Naive thymus-derived CD4-positive, alpha-beta T cell (primary cell): Measurements from ENCODE around the gene TGFBI. TPM values are rescaled to one million over a fixed set of nuclear protein-coding genes. Genes with fewer than 3 reads are reported as not detected.
A peak's percentile ranks its signal among the peaks of the same experiment; 100 is the strongest.

ENCODE experiments used
- ATAC-seq: fragments of 150-1000 bp; cut with Tn5 transposase; 2 replicates; pipeline ENCODE4 v1.10.0; 2021; ENCODE audit warnings: mild to moderate bottlenecking, moderate library complexity
- CTCF ChIA-PET: fragments of 350-600 bp; sonication (Branson Sonifier 250); formaldehyde crosslinking; loops from one replicate; lab custom pipeline; 2021; ENCODE audit warnings: antibody characterized with exemption; lab: Charles Lee
- POLR2A ChIA-PET: fragments of 350-600 bp; sonication (Branson Sonifier 250); formaldehyde crosslinking; loops from one replicate; lab custom pipeline; 2021; ENCODE audit warnings: antibody characterized with exemption, inconsistent platforms; lab: Charles Lee
- DNase-seq, 9 donors: peaks; one replicate each; pipeline versions ENCODE4 v3.0.0 to v3.0.0-alpha.2; 2020 to 2022; ENCODE audit warnings: mixed read lengths in 1 of 9
- H3K27ac ChIP-seq: one replicate; pipeline ENCODE4 v1.7.0; 2013; ENCODE audit warnings: mild to moderate bottlenecking, low read depth, low read length, moderate library complexity
- H3K27me3 ChIP-seq, 2 donors: one replicate each; pipeline ENCODE4 v1.7.0; 2013; ENCODE audit warnings: low read length in 2 of 2, mild to moderate bottlenecking in 2 of 2, moderate library complexity in 2 of 2; ENCODE audit not compliant: control insufficient read depth in 2 of 2, insufficient read depth in 2 of 2
- H3K36me3 ChIP-seq, 3 experiments: 1 replicate in 2 of 3; 2 replicates in 1 of 3; pipeline ENCODE4 v1.7.0; 2013; ENCODE audit warnings: low read length in 3 of 3, mild to moderate bottlenecking in 3 of 3, moderate library complexity in 1 of 3; ENCODE audit not compliant: insufficient read depth in 3 of 3, control insufficient read depth in 2 of 3
- H3K4me1 ChIP-seq, 2 donors: one replicate each; pipeline ENCODE4 v1.7.0; 2013; ENCODE audit warnings: low read length in 2 of 2, mild to moderate bottlenecking in 2 of 2, moderate library complexity in 1 of 2; ENCODE audit not compliant: control insufficient read depth in 2 of 2, insufficient read depth in 2 of 2
- H3K4me3 ChIP-seq: 2 replicates; pipeline ENCODE4 v1.7.0; 2013; ENCODE audit warnings: mild to moderate bottlenecking, low read length
- H3K9me3 ChIP-seq, 3 experiments: 1 replicate in 2 of 3; 2 replicates in 1 of 3; pipeline ENCODE4 v1.7.0; 2013; ENCODE audit warnings: low read length in 3 of 3; ENCODE audit not compliant: control insufficient read depth in 2 of 3
- H3K27ac Mint-ChIP-seq, 9 donors: one replicate each; pipeline ENCODE4 v1.8.0; 2020 to 2022; ENCODE audit warnings: mixed read lengths in 9 of 9, mild to moderate bottlenecking in 8 of 9, moderate library complexity in 5 of 9, inconsistent platforms in 2 of 9
- H3K27me3 Mint-ChIP-seq, 5 donors: one replicate each; pipeline ENCODE4 v1.8.0; 2021 to 2022; ENCODE audit warnings: mixed read lengths in 5 of 5, mild to moderate bottlenecking in 1 of 5
- H3K36me3 Mint-ChIP-seq, 5 donors: one replicate each; pipeline ENCODE4 v1.8.0; 2020 to 2022; ENCODE audit warnings: mixed read lengths in 5 of 5, mild to moderate bottlenecking in 3 of 5, inconsistent platforms in 1 of 5
- H3K4me1 Mint-ChIP-seq, 7 donors: one replicate each; pipeline ENCODE4 v1.8.0; 2020 to 2022; ENCODE audit warnings: mixed read lengths in 7 of 7, mild to moderate bottlenecking in 3 of 7, inconsistent platforms in 1 of 7
- H3K4me3 Mint-ChIP-seq, 10 donors: one replicate each; pipeline ENCODE4 v1.8.0; 2020 to 2022; ENCODE audit warnings: mild to moderate bottlenecking in 10 of 10, mixed read lengths in 10 of 10, moderate library complexity in 6 of 10, inconsistent platforms in 2 of 10
- H3K9me3 Mint-ChIP-seq, 11 donors: one replicate each; pipeline ENCODE4 v1.8.0; 2020 to 2022; ENCODE audit warnings: mixed read lengths in 11 of 11, mild to moderate bottlenecking in 4 of 11, inconsistent platforms in 1 of 11, moderate library complexity in 1 of 11
- intact Hi-C, 2 donors: fragments of 100-400 bp; cut with micrococcal nuclease; formaldehyde crosslinking; loops; one replicate each; pipeline ENCODE4 v1.15.1; 2023
- polyA plus RNA-seq, 2 donors: library from polyadenylated mRNA; unstranded; fragments of 300-500 nt; fragmentation: Illumina TruSeq; gene quantifications; one replicate each; pipeline ENCODE4 v1.2.3, GENCODE V29; 2021
- total RNA-seq, 6 experiments: library from RNA in 5 of 6; stranded (reverse) in 5 of 6; gene quantifications; 1 replicate in 5 of 6; 2 replicates in 1 of 6; pipeline ENCODE4 v1.2.3 and lab custom pipeline; 2021 to 2026

Gene TGFBI
- total and polyA plus RNA-seq, 7 experiments from 2014 or later = 0.07 to 167 (median 18.5) TPM; not detected in 1

DNA sequence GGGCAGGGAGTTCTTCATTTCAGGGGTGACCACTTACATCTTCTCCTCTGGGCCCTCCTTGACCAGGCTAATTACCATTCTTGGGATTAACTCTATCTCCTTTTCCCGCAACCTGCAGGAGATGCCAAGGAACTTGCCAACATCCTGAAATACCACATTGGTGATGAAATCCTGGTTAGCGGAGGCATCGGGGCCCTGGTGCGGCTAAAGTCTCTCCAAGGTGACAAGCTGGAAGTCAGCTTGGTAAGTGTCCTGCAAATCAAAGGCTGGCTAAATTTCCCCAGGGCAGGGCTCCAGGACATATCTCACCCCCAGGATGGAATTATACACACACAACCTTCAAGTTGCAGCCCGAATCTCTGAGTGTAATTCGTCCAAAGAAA lies 30.2 kb downstream of the TGFBI start:
- DNase-seq (no peak), ATAC-seq (no peak)
- peaks cover 0 to 1% (median 0%) of the 10 kb centered on the region in 11 donors for H3K9me3 Mint-ChIP-seq
- Histone ChIP-seq H3K36me3 (no peaks in the 10 kb centered on the region), H3K27ac (no peak overlapping the region), H3K4me1 (no peaks in the 10 kb centered on the region), H3K9me3 (no peaks in the 10 kb centered on the region), H3K4me3 (no peak overlapping the region), H3K27me3 (no peaks in the 10 kb centered on the region)
- intact Hi-C loops = no loop called here
- H3K27me3 Mint-ChIP-seq = peaks cover 0 to 10% (median 4%) of the 10 kb centered on the region in 5 donors
- peaks cover 0 to 3% (median 0%) of the 10 kb centered on the region in 7 donors for H3K4me1 Mint-ChIP-seq
- no peak overlapping the region for H3K4me3 Mint-ChIP-seq
- H3K36me3 Mint-ChIP-seq = no peaks in the 10 kb centered on the region
- H3K27ac Mint-ChIP-seq = no peak overlapping the region
- POLR2A ChIA-PET = no interaction called here
- CTCF ChIA-PET = no interaction called here

DNA sequence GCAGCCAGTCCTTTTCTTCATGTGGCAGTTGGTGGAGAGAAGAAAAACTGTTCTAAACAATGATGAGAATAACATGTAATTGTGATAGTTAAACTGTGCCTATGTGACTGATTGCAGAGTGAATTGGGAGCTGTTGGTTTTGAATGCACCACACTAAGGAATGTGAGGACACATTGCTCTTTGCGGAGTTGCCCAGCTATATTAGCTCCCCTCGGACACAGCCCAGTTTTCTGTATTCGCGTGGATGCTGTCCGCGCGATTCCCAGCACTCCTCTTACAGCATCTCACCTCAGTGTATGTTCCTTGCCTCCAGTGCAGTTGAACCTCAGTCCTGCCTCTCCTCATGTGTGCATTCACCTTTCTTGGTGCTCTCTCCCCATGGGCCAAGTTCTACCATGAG lies 32.2 kb downstream of the TGFBI start:
- Mint-ChIP-seq H3K27me3 (peaks cover 0 to 12% (median 4%) of the 10 kb centered on the region in 5 donors), H3K9me3 (peaks cover 0 to 1% (median 0%) of the 10 kb centered on the region in 11 donors), H3K4me3 (no peak overlapping the region), H3K27ac (no peak overlapping the region), H3K36me3 (no peaks in the 10 kb centered on the region), H3K4me1 (peaks cover 0 to 3% (median 0%) of the 10 kb centered on the region in 7 donors)
- Histone ChIP-seq H3K4me3 (no peak overlapping the region), H3K36me3 (no peaks in the 10 kb centered on the region), H3K27ac (no peak overlapping the region), H3K9me3 (no peaks in the 10 kb centered on the region), H3K27me3 (no peaks in the 10 kb centered on the region), H3K4me1 (no peaks in the 10 kb centered on the region)
- DNase-seq = no peak
- CTCF ChIA-PET = no interaction called here
- POLR2A ChIA-PET = no interaction called here
- intact Hi-C loops = loop anchor here (5.0 kb wide), 2 partner anchors 114 to 174 kb away; no protein-coding TSS in a partner anchor
- ATAC-seq = no peak

DNA sequence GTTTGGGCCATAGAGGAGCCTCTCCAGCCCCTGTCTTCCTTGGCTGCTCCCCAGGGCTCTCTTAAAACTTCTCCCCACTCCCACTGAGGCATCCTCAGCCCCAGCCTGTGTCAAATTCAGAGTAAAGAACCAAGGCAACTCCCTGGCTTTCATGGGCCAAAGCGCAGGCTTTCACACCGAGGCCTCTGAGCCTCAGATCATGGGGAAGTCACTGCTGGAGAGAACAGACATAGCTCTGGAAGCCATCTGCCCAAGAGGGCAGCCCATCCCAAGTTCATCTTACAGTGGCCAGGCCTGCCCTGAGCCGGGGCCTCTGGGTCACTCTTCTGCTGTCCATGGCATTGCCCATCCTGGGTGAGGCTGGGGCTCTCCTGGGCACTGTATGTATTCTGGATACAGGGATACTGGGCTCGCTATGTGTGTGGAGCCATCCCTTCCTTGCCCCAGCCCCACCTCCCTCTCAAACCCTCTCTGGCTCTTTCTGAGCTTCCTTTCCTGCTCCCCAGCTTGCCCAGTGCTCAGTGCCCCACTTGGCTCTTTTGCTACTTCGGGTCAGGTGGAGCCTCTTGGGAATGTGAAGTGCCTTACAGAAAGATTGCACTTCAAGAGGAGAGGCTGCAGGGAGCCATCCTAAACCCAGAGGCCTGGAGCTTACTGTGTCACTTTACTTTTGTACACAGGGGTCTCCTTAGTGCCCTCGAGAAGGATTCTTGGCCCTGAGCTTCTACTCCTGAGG lies 33.0 kb downstream of the TGFBI start:
- Histone ChIP-seq H3K4me1 (no peaks in the 10 kb centered on the region), H3K36me3 (no peaks in the 10 kb centered on the region), H3K27ac (no peak overlapping the region), H3K4me3 (no peak overlapping the region), H3K9me3 (no peaks in the 10 kb centered on the region), H3K27me3 (no peaks in the 10 kb centered on the region)
- POLR2A ChIA-PET = no interaction called here
- DNase-seq = no peak
- peaks cover 0 to 3% (median 0%) of the 10 kb centered on the region in 7 donors for H3K4me1 Mint-ChIP-seq
- no peak for ATAC-seq
- no peaks in the 10 kb centered on the region for H3K36me3 Mint-ChIP-seq
- peaks cover 0 to 9% (median 4%) of the 10 kb centered on the region in 5 donors for H3K27me3 Mint-ChIP-seq
- intact Hi-C loops = loop anchor here (1.0 to 5.0 kb wide), 3 partner anchors 84 to 174 kb away; no protein-coding TSS in a partner anchor
- peaks cover 0 to 1% (median 0%) of the 10 kb centered on the region in 11 donors for H3K9me3 Mint-ChIP-seq
- CTCF ChIA-PET = no interaction called here
- H3K4me3 Mint-ChIP-seq = no peak overlapping the region
- no peak overlapping the region for H3K27ac Mint-ChIP-seq

DNA sequence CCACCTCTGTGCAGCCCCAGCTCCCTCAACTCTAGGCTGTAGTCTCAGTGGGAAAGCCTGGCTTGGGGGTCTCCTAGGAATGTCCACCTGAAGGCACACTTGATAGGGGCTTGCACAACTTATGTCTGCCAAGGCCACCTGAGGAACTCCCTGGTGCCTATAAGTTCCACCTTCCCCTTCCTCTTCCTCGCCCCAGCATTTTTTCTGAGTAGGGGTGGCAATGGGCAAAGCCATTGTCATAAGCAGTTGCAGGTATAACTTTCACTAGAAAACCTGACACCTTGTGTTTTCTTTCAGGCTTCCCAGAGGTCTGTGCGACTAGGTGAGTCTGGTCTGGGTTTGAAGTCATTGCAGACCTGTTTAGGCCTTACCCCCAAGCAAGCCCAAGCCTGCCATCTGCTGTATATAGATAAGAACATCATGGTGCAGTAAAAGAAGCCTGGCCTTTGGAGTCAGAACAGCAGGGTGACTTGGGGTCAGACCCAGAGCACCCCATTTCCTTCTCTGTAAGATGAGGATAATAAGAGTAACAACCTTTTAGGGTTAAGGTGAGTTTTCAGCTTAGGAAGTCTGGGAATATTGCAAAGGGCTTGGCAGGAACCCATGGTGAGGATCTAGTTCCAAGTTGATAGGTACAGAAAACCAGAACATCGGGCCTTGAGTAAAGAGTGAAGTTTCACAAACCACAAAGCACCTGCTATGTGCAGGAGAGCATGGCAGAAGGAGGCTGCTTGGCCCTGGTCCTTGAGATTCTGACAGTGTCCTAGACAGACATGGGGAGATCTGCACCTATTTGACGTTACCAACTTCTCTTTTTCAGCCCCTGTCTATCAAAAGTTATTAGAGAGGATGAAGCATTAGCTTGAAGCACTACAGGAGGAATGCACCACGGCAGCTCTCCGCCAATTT lies 33.8 kb downstream of the TGFBI start:
- Mint-ChIP-seq H3K4me3 (no peak overlapping the region), H3K9me3 (peaks cover 0 to 1% (median 0%) of the 10 kb centered on the region in 11 donors), H3K27ac (no peak overlapping the region), H3K27me3 (peaks cover 0 to 5% (median 0%) of the 10 kb centered on the region in 5 donors), H3K36me3 (no peaks in the 10 kb centered on the region), H3K4me1 (peaks cover 0 to 2% (median 0%) of the 10 kb centered on the region in 7 donors)
- Histone ChIP-seq H3K27ac (no peak overlapping the region), H3K9me3 (no peaks in the 10 kb centered on the region), H3K36me3 (no peaks in the 10 kb centered on the region), H3K4me3 (no peak overlapping the region), H3K4me1 (no peaks in the 10 kb centered on the region), H3K27me3 (no peaks in the 10 kb centered on the region)
- DNase-seq (no peak), ATAC-seq (peak; percentile 55)
- POLR2A ChIA-PET = no interaction called here
- CTCF ChIA-PET = interaction anchor here (0.6 kb wide), 1 partner anchor 8 kb away, joined by 3 read pairs; no protein-coding TSS in a partner anchor
- intact Hi-C loops = loop anchor here (1.0 to 5.0 kb wide), 3 partner anchors 85 to 175 kb away; no protein-coding TSS in a partner anchor

DNA sequence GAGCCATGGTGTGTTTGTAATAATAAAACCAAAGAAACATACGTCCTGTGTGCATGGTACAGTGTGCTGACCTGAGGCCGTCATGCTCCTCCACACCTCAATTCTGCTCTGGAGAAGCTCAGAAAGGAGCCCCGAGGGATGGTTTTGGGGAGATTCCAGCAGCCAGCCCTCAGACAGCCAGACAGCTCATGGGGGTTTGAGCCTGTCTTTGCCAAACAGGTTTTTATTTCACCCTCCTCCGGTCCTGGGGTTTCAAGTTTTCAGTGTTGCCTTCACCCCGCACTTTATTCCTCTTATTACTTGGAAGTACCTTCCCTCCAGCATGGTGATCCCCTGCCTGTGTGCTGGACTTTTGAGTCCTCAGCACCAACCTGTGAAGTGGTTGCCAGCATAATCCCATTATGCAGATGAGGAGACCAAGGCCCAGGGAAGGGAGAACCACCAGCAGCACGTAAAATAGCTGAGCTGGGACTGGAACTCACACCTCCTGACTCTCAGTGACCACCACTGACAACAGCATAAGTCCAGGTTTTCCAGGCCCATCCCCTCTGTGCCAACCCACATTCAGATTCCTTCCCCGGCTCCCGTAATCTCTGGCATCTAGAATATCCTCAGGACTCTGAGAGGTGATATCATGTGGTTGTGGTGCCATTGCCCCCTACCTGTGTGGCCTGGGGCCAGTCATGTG lies 35.1 kb downstream of the TGFBI start:
- no peak overlapping the region for H3K27ac Mint-ChIP-seq
- Histone ChIP-seq H3K4me3 (no peak overlapping the region), H3K36me3 (no peaks in the 10 kb centered on the region), H3K4me1 (no peaks in the 10 kb centered on the region), H3K27ac (no peak overlapping the region), H3K27me3 (no peaks in the 10 kb centered on the region), H3K9me3 (no peaks in the 10 kb centered on the region)
- H3K4me3 Mint-ChIP-seq = no peak overlapping the region
- DNase-seq (no peak), ATAC-seq (no peak)
- H3K27me3 Mint-ChIP-seq = peaks cover 0 to 14% (median 1%) of the 10 kb centered on the region in 5 donors
- POLR2A ChIA-PET = no interaction called here
- peaks cover 0 to 2% (median 0%) of the 10 kb centered on the region in 7 donors for H3K4me1 Mint-ChIP-seq
- intact Hi-C loops = loop anchor here (5.0 kb wide), 2 partner anchors 117 to 177 kb away; no protein-coding TSS in a partner anchor
- no peaks in the 10 kb centered on the region for H3K36me3 Mint-ChIP-seq
- peaks cover 0 to 3% (median 0%) of the 10 kb centered on the region in 11 donors for H3K9me3 Mint-ChIP-seq
- CTCF ChIA-PET = no interaction called here

DNA sequence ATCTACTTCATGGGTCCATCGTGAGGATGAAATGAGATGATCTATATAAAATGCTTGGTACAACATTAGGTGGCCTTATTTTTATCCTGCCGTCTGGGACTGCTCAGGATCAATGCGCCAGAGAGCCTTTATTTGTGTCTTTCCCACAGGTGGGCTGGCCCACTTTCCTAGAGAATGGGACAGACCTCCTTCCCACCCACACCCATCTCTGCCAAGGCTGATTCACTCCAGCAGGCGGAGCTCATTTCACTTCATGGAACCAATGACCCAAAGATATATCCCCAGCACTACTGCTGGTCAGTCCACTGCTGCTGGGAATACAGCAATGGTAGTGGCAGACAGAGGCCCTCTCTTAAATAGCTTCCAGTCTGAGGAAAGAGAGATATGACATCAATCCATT lies 35.7 kb downstream of the TGFBI start:
- H3K36me3 Mint-ChIP-seq = no peaks in the 10 kb centered on the region
- intact Hi-C loops = loop anchor here (5.0 kb wide), 2 partner anchors 117 to 177 kb away; no protein-coding TSS in a partner anchor
- CTCF ChIA-PET = no interaction called here

More for the DNA sequence above, 35.7 kb downstream of the TGFBI start:
- Mint-ChIP-seq H3K9me3 (peaks cover 0 to 5% (median 0%) of the 10 kb centered on the region in 11 donors), H3K27me3 (peaks cover 3 to 19% (median 7%) of the 10 kb centered on the region in 5 donors), H3K27ac (no peak overlapping the region), H3K4me3 (no peak overlapping the region), H3K4me1 (peaks cover 0 to 2% (median 0%) of the 10 kb centered on the region in 7 donors)
- no peak overlapping the region for H3K27ac ChIP-seq
- no peak for DNase-seq
- no peaks in the 10 kb centered on the region for H3K9me3 ChIP-seq
- H3K36me3 ChIP-seq = no peaks in the 10 kb centered on the region
- H3K4me1 ChIP-seq = no peaks in the 10 kb centered on the region
- POLR2A ChIA-PET = no interaction called here
- H3K27me3 ChIP-seq = no peaks in the 10 kb centered on the region
- no peak overlapping the region for H3K4me3 ChIP-seq
- no peak for ATAC-seq
